Head of caudate nucleus (tissue), 42 donors: ENCODE results near the gene JAKMIP2.

Experiments
- DNase-seq, 42 donors: peaks; one replicate each; pipeline versions ENCODE4 v3.0.0 to v3.0.0-alpha.2; 2020 to 2021; ENCODE audit warnings: mixed read lengths in 7 of 42
- intact Hi-C: fragments of 100-400 bp; cut with DNase I; formaldehyde crosslinking; loops from one replicate; pipeline ENCODE4 v1.15.0; 2022

JAKMIP2 gene

DNA sequence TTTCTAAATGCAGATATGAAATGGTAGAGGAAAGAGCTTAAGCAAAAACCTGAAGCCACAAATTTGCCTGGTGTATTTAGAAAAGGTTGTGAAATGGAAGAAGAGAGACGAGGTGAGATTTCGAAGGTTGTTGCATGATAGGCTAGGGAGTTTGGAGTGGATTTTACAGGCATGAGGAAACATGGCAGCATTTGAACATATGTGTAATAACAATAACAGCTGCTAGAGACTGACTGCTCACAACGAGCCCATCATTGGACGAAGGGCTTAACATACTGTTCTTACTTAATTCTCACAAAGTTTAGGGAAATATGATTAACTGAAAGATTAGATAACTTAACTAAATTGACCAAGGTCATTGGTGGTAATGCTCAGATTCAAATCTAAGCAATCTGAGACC, 108.1 kb downstream of the JAKMIP2 start:
- no peak for DNase-seq
- intact Hi-C loops: no loop called here

DNA sequence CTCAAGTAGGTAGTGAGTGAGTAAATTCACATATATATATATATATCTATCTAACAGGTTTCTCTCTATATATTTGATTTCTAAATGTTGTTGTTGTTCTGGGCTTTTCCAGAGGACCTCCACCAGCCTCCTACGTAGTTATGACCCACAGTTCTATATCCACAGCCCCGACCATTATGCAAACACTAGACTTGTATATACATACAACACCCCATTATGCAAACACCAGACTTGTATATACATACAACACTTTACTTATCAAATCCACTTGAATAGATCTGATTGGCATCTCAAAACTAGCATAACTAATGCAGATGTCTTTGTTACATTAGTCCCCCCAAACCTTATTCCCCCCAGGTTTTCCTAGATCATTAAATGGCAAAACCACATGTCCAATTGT, 108.7 kb downstream of the JAKMIP2 start:
- no peak for DNase-seq
- intact Hi-C loops: no loop called here

DNA sequence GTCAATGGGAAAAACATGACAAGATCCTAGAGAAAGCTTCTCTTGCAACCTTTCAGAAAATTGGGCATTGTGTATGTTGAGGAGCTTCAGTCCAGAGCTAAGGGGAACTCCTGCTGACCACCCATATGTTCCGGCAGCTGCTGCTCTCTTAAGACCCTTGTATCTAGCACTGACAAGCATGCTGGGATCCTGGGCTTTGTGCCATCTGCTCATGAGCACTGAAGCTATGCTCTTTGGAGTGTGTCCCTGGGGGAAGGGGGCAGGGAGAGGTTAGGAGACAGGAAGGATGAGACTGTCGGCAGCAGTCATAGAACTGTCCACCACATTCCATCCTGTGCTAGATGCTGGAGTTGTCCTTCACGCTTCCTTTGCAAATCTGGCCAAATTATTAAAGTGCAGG, 109.3 kb downstream of the JAKMIP2 start:
- peak in 31 of 42 donors; percentile 17 to 71 (median 38) for DNase-seq
- intact Hi-C loops: no loop called here

DNA sequence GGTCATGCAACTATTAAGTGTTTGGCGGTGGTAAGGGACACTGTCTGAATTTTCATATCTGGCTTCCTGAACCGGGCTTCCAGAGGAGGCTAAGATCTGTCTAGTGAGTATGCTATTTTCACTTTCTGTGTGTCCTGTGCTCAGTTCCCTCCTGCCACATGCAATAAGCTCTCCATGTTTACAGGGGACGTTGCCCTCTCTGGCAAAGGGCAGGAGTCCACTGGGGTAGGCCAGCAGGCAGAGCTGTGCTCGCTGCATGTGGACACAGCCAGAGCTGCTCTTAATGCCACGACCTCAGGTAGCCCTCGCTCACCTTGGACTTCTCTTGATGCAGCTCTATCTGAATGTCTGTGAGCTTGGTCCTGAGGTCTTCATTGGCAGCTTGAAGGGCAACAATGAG, 111.2 kb downstream of the JAKMIP2 start:
- intact Hi-C loops: no loop called here
- DNase-seq: no peak

DNA sequence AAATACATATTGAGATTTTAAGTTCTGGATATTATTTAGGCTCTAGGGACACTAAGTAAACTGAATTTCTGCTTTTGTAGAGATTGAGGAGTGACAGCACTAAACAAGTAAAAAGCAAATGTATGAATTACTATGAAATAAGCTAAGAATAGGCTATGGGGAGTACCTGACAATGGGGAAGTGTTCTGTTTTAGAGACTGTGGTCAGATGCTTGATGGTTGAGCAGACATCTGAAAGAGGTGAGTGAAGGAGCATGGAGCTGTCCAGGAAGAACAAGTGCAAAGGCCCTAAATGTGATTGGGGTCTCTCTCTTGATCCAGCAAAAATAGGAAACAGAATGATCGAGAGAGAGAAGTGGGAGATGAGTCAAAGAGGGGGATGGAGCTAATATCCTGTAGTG, 111.7 kb downstream of the JAKMIP2 start:
- no peak for DNase-seq
- intact Hi-C loops: no loop called here

DNA sequence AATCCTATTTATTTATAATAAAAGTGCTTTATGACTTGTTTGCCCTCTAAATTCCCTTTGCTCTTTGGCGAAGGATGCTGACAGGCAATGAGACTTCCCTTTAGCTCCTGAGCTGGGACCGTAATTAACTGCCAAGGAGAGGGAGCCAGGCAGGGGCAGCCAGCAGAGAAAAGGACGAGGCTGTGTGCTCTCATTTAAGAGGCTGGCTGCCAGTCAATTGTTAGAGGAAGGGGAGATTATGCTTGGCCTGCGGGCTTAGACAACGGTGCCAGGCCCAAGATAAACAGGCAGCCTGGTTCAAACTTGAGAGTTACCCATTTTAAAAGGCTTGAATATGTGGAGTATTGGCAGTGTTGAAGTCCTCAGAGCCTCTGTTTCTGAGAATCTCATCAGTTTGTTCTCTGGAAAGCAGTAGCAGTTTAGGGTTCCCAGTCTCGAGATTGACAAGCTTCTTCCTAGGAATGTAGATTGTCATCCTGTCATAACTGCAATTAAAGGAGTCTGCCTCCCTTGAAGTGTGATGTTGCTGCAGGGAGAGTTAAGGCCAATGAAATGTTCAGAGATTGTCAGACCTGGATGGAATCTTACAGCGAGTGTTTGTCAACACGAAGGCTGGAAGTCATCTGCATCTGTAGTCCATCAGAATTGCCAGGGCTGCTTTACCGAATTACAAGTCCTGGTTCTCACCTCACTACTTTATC, 113.2 kb downstream of the JAKMIP2 start:
- DNase-seq: peak in 14 of 42 donors; percentile 8 to 56 (median 28)
- intact Hi-C loops: no loop called here

DNA sequence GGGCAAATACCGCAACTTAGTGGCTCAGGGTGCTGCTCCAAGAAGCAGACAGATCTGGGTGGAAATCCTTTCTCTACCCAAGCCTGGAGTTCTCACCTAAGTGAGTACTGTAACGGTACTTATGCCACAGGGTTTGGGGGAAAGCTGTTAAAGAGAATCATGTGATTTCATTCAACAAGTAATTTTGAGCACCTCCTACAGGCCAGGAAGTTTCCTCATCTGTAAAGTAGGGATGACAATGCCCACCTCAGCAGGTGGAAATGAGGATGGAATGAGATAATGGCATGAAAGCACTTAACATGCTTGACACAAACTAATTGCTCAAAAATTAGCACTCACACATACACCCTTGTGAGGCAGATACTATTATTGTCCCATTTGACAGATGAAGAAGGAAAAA, 114.1 kb downstream of the JAKMIP2 start:
- no peak for DNase-seq
- intact Hi-C loops: no loop called here

DNA sequence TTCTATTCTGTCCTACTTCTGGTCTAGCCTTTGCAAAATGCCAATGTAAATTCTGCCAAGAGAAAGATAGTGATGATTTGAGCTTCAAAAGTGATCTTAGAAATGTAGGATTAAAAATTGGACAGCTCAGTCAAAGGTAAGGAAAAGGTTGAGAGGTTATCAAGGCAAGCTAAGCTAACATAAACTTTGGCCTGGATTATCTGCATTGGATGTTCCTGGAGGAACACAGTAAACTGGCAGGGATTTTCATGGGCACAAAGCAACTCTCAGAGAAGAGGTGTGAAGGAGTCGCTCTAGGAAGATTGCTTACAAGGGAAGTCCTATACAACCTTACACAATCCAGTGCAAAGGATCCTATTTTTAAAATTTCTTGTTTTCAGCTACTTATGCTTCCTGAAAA, 115.2 kb downstream of the JAKMIP2 start:
- DNase-seq: no peak
- intact Hi-C loops: no loop called here

DNA sequence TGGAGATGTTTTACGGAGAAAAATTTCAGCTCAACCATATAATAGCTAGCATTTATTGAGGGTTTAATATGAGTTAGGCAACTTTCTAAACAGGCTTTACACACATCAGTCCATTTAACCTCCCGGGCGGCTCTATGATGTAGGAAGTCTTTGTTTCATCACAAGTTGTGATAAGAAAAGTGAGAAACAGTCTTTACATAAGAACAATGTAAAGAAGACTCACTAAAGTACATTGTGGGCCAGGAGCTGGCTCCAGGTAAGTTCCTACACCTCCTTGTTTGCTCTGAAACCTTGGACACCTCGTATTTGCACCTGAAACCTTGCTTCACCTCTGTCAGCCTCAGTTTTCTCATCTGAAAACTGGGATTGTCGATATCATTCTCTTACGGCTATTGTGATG, 116.1 kb downstream of the JAKMIP2 start:
- DNase-seq: no peak

DNA sequence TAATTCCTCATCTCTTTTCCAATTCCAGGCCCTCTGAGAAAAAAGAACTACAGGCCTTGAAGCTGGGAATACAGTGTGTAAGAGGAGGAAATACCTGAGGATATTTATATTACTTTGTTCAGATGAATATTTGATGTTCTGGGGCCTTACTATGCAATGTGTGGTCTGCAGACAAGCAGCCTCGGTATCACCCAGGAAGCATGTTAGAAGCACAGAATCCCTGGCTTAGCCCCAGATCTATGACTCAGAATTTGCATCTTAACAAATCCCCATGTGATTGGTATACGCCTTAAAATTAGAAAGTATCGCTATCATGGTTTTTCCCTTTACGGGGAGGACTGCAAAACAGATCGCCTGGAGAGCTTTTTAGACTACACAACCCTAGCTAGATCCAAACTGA, 121.0 kb downstream of the JAKMIP2 start:
- DNase-seq: peak in 14 of 42 donors; percentile 12 to 63 (median 28)
- intact Hi-C loops: no loop called here

More for the DNA sequence above, 116.1 kb downstream of the JAKMIP2 start:
- intact Hi-C loops: no loop called here

DNA sequence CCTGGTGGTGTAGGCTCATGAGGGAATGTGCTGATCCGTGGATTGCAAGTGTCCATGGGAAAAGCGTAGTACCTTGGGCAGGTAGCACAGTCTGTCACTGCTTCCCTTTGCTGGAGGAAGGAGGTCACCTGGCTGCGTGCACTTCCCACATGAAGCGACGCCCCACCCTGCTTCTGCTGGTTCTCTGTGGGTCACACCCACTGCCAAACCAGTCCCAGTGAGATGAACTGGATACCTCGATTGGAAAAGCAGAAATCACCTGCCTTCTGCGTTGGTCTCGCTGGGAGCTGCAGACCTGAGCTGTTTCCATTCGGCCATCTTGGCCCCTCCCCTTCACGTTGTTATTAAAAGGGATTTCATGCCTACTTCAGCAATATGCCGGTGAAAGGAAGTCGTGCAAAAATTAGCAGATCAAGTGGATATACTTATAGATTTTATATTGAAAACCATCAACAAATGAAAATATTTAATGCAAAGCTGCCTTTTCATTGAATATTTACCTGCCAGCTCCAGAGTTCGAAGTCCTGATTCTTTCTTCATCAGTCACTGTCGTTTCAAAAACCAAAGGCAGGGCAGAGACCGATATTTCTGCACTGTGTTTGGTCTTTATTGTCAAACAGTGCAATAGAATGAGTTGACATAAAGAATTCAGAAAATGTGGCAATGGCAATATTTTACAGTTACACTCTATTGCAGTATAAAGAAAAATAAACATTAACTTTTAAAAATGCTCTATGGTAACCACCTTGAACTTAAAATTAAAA, 123.2 kb downstream of the JAKMIP2 start:
- DNase-seq: no peak
- intact Hi-C loops: no loop called here

DNA sequence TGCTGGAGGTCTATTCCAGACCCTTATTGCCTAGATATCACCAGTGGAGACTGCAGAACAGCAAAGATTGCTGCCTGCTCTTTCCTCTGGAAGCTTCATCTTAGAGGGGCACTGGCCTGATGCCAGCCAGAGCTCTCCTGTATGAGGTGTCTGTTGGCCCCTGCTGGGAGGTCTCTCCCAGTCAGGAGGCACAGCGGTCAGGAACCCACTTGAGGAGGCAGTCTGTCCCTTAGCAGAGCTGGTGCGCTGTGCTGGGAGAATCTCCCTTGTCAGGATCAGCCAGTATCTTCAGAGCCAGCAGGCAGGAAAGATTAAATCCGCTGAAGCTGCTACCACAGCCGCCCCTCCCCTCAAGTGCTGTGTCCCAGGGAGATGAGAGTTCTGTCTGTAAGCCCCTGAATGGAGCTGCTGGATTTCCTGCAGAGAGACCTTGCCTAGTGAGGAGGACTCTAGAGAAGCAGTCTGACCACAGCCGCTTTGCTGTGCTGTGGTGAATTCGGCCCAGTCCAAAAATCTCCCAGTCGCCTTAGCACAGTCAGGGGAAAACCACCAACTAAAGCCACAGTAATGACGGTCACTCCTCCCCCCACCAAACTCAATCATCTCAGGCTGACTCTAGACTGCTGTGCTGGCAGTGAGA, 124.1 kb downstream of the JAKMIP2 start:
- intact Hi-C loops: no loop called here

DNA sequence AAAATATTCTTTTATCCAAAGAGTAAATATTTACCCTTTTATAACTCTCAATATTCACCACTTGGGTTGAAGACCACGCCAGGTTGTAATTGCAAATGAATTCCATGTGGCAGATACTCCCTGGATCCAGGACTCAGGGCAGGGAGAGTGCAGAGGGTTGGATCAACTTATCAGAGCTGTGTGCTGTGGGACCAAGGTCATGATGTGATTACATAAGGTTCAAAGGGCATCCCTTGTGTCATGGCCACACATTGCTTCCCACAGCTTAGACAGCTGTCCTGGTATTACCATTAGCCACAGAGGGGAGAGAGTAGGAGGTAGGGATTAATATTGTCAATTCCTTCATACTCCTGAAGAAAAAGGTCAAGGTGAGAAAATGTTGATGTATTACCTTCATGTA, 133.9 kb downstream of the JAKMIP2 start:
- intact Hi-C loops: no loop called here
- DNase-seq: no peak

More for the DNA sequence above, 124.1 kb downstream of the JAKMIP2 start:
- DNase-seq: no peak

DNA sequence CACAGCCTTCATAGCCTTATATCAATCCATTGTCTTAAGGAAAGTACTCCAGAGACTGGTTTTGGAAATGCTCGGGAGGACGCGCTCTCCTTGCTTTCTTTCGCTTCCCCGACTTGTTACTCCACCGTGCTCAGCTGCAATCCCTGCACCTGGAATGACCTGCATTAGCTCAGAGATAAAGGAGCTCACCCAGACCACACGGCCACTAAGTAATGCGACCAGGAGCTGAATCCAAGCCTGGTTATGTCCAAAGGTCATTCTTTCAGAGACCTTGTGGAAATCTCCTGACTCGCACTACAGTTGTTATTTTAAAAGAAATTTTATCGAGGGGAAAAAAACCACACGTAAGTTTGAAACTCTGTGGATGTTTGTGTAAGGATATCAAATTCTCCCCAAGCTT, 137.3 kb downstream of the JAKMIP2 start:
- no peak for DNase-seq
- intact Hi-C loops: no loop called here

DNA sequence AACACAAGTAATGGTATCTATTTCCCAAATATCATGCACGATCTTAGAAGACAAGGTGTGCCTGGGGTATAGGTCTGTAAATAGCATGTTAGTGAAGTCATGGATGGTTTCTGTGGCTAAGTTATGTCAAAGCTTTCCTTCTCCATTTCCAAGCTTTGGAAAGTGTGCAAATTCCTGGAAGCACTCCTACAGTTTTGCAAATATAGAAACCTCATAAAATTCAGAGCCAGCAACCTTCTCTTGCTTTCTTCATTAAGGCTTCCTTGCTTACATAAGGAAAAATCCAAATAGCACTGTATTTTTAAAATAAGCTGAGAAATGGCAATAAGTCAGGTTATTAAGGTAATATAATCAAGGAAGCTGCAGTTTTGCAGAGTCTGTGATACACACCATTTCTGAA, 138.1 kb downstream of the JAKMIP2 start:
- intact Hi-C loops: no loop called here

DNA sequence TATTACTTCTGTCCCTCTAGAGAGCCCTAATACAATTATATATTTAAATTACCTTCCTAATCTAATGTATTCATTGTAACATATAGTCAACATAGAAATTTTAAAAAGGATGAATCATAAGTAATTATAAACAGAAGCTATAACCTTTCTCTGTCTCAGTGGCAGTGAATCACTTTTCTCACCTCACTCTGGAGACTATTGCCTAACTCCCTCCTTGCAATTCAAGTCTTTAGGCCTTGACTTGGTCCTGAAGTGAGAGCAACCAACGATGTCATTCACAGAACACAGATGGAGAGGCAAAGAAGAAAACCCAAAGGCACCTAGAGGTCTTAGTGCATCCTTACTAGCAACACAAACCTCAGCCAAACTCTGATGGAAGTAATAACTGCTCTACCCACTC, 139.4 kb downstream of the JAKMIP2 start:
- DNase-seq: no peak

More for the DNA sequence above, 138.1 kb downstream of the JAKMIP2 start:
- no peak for DNase-seq

DNA sequence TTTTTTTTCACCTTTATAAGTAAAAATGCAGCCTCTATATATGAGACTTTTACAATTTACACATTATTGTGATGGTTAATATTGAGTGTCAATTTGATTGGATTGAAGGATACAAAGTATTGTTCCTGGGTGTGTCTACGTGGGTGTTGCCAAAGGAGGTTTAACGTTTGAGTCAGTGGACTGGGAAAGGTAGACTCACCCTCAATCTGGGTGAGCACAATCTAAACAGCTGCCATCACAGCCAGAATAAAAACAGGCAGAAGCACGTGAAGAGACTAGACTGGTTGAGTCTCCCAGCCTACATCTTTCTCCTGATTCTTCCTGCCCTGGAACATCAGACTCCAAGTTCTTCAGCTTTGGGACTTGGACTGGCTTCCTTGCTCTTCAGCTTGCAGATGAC, 139.9 kb downstream of the JAKMIP2 start:
- intact Hi-C loops: no loop called here
- no peak for DNase-seq

More for the DNA sequence above, 139.4 kb downstream of the JAKMIP2 start:
- intact Hi-C loops: no loop called here

DNA sequence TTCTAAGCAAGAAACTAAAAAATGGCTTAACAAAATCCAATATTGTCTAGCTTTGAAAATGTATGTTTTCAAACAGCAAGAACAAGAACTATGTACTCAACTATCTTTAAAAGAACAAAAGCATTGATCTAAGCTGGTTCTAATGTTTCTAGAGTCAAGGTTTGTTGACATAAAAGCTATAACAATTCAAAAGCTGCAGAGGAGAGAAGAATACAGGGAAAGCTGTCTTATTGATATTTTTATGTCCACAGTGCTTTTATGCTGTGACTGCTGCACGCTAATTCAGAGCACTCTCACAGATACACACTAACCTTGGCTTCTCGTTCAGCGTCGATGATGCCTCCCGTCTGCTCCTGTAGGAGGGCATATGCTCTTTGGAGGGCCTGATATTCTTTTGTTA, 143.2 kb downstream of the JAKMIP2 start:
- no peak for DNase-seq
- intact Hi-C loops: no loop called here

DNA sequence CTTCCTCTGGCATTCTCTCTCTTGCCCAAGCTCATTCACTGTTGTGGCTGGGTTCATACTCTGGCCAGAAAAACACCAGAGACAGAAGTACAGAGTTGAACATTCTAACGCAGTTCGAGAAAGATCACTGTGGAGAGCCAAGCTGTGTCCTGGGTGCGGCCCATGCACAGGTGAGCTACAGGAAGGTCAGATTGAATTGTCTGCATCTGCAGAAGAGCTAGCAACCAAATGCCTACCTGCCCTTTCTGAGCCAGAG, 145.9 kb downstream of the JAKMIP2 start:
- no peak for DNase-seq
- intact Hi-C loops: no loop called here

DNA sequence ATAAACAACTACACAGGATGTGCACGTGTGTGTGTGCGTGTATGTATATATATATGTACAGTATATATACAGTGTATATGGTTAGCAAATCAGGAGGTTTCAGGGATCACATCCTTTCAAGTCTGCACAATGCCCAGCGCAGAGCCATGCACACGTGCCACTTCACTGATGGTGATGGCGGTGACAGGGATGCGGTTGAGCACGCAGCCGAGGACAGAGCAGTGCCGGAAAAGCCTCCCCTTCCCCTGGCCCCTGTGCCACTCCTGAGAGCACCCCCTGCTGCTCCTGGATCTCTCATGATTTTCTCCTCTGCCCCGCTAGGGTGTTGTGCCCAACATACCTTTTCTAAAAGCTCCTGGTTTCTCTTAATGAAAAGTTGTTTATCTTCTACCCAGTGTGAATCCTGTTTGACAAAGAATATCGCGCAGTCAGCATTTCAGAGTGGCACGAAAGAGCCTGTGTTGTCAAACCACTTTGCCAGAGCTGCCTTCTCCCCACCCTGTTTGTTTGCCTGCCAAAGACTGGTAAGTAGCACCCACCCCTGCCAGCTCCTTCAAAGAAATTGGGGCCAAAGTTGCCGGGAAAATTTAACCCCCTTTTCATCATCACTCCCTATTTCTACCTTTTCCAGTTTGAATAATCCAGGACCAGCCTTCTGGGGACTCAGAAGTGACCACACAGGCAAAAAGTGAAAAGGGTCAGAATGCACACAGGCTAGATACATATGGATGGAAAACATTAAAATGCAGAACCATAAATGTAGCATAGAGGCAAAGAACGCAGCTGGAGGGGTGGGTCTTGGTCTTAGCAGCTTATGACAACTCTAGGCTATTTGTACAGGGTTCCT, 146.4 kb downstream of the JAKMIP2 start:
- intact Hi-C loops: no loop called here
- peak in 4 of 42 donors; percentile 10 to 19 (median 14) for DNase-seq
